ENCODE results near the gene SLC44A3.

The SLC44A3 gene

DNA sequence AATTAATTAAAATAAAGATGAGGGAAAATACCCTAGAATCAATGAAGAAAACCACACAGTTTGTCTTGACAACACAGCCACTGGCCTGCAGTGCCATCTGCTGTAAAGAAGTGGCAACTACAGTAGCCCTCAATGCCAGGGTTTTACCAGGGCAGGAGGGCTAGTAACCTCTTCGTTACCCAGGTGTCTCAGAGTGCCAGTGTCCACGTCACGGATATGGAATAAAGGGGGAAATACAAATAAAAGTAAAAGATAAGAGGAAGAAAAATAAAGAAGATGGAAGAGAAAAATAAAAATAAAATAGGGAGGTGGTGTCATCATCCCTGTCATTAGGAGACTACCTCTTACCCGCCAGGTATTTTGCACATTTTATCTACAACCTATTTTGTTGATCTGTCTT, 14.2 kb upstream of the SLC44A3 start:
- Histone ChIP-seq H3K79me2 (ENCODE audit: insufficient read depth, low read depth) (no peaks in the 10 kb centered on the region), H3K9ac (no peak overlapping the region), H3K4me2 (no peak overlapping the region), H3K4me1 (ENCODE audit: low read depth, poor library complexity, severe bottlenecking) (no peaks in the 10 kb centered on the region), H3K27me3 (ENCODE audit: insufficient read depth, low read depth) (no peaks in the 10 kb centered on the region), H2AFZ (ENCODE audit: low read depth) (no peak overlapping the region), H4K20me1 (ENCODE audit: insufficient read depth) (no peaks in the 10 kb centered on the region), H3K36me3 (ENCODE audit: insufficient read depth) (no peaks in the 10 kb centered on the region), H3K4me3 (IDR thresholded peaks at IDR 0.05; ENCODE audit: insufficient read depth, low read depth, low read length) (no peak overlapping the region), H3K27ac (no peak overlapping the region)
- TF ChIP-seq, protein P1, sequence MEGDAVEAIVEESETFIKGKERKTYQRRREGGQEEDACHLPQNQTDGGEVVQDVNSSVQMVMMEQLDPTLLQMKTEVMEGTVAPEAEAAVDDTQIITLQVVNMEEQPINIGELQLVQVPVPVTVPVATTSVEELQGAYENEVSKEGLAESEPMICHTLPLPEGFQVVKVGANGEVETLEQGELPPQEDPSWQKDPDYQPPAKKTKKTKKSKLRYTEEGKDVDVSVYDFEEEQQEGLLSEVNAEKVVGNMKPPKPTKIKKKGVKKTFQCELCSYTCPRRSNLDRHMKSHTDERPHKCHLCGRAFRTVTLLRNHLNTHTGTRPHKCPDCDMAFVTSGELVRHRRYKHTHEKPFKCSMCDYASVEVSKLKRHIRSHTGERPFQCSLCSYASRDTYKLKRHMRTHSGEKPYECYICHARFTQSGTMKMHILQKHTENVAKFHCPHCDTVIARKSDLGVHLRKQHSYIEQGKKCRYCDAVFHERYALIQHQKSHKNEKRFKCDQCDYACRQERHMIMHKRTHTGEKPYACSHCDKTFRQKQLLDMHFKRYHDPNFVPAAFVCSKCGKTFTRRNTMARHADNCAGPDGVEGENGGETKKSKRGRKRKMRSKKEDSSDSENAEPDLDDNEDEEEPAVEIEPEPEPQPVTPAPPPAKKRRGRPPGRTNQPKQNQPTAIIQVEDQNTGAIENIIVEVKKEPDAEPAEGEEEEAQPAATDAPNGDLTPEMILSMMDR (conservative IDR thresholded peaks at IDR 0.05; ENCODE audit: low read depth, low read length), result peak; percentile 74

DNA sequence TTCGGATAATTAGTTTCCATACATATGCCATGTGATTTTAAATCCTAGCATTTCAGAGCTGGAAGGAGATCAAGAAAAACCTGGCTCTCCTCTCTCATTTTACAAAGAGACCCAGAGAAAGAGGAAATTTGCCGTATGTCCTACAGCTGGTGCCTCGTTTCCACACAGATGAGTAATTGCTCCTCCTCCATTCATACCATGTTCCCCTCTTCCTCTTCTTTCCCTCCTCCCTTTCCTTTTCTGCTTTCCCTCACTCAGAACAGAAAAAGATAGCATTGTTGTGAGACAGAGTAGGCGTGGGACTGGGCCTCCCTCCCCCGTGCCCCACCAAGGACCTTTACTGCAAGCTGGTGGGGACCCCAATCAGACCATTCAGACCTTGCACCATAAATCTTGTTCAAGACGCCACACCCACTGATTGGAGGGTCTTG, 13.7 kb upstream of the SLC44A3 start:
- Histone ChIP-seq H3K4me3 (IDR thresholded peaks at IDR 0.05; ENCODE audit: insufficient read depth, low read depth, low read length) (no peak overlapping the region), H4K20me1 (ENCODE audit: insufficient read depth) (no peaks in the 10 kb centered on the region), H3K4me1 (ENCODE audit: low read depth, poor library complexity, severe bottlenecking) (no peaks in the 10 kb centered on the region), H3K4me2 (no peak overlapping the region), H3K27me3 (ENCODE audit: insufficient read depth, low read depth) (no peaks in the 10 kb centered on the region), H2AFZ (ENCODE audit: low read depth) (no peak overlapping the region), H3K9ac (no peak overlapping the region), H3K79me2 (ENCODE audit: insufficient read depth, low read depth) (no peaks in the 10 kb centered on the region), H3K27ac (no peak overlapping the region), H3K36me3 (ENCODE audit: insufficient read depth) (no peaks in the 10 kb centered on the region)
- TF ChIP-seq, protein P1 (conservative IDR thresholded peaks at IDR 0.05; ENCODE audit: low read depth, low read length), result no peak

DNA sequence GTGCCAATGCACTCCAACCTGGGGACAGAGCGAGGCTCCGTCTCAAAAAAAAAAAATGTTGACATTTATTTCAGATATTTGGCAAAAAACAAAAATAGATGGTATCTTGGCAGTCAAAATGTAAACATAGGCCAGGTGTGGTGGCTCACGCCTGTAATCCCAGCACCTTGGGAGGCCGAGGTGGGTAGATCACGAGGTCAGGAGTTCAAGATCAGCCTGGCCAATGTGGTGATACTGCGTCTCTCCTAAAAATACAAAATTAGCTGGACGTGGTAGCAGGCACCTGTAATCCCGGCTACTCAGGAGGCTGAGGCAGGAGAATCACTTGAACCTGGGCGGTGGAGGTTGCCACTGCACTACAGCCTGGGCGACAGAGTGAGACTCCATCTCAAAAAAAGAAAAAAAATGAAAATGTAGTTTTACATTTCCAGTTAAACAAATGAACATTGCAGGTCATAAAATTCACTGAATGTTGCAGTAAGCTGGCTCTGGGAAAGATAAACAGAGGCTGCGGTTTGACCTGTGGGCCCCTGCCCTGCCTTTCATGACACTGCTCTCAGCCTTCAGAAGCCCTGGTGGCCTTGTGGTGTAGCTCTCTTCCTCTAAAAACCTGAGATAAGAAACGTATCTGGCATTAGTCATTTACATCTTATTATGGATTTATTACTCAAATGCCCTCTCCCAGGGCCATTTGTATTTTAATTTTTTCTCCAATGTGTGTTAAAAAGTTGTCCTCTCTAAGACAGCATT, 12.2 kb upstream of the SLC44A3 start:
- no peaks in the 10 kb centered on the region for H4K20me1 ChIP-seq (ENCODE audit: insufficient read depth)
- no peak overlapping the region for H3K27ac ChIP-seq
- H3K9ac ChIP-seq, result no peak overlapping the region
- H3K79me2 ChIP-seq (ENCODE audit: insufficient read depth, low read depth), result no peaks in the 10 kb centered on the region
- H3K4me1 ChIP-seq (ENCODE audit: low read depth, poor library complexity, severe bottlenecking), result no peaks in the 10 kb centered on the region
- no peak overlapping the region for H2AFZ ChIP-seq (ENCODE audit: low read depth)
- no peaks in the 10 kb centered on the region for H3K27me3 ChIP-seq (ENCODE audit: insufficient read depth, low read depth)
- no peak overlapping the region for H3K4me3 ChIP-seq (IDR thresholded peaks at IDR 0.05; ENCODE audit: insufficient read depth, low read depth, low read length)
- TF ChIP-seq, protein P1 (conservative IDR thresholded peaks at IDR 0.05; ENCODE audit: low read depth, low read length), result no peak
- no peak overlapping the region for H3K4me2 ChIP-seq
- no peaks in the 10 kb centered on the region for H3K36me3 ChIP-seq (ENCODE audit: insufficient read depth)

DNA sequence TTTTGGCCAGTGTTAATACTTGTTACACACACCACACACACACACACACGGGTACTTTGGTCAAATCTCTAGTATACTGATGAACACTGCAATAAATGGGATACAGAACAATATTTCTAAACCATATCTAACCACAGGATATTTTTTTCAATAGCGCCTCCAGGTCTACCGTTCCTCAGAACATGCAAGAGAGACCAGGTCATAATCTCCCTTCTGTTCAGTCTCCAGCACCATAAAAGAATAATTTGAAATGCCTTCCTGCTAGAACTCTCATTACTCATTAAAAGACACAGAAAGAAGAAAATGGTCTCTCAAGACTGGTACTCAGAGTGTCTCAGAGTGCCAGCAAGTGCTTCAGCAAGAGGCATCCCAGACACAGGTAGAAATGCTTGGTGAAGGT, 11.5 kb upstream of the SLC44A3 start:
- H2AFZ ChIP-seq (ENCODE audit: low read depth), result no peak overlapping the region
- H3K36me3 ChIP-seq (ENCODE audit: insufficient read depth), result no peaks in the 10 kb centered on the region
- no peaks in the 10 kb centered on the region for H3K4me1 ChIP-seq (ENCODE audit: low read depth, poor library complexity, severe bottlenecking)
- H4K20me1 ChIP-seq (ENCODE audit: insufficient read depth), result no peaks in the 10 kb centered on the region
- H3K4me3 ChIP-seq (IDR thresholded peaks at IDR 0.05; ENCODE audit: insufficient read depth, low read depth, low read length), result no peak overlapping the region
- TF ChIP-seq, protein P1 (conservative IDR thresholded peaks at IDR 0.05; ENCODE audit: low read depth, low read length), result no peak
- H3K4me2 ChIP-seq, result no peak overlapping the region
- no peaks in the 10 kb centered on the region for H3K27me3 ChIP-seq (ENCODE audit: insufficient read depth, low read depth)
- no peaks in the 10 kb centered on the region for H3K79me2 ChIP-seq (ENCODE audit: insufficient read depth, low read depth)
- H3K27ac ChIP-seq, result no peak overlapping the region
- H3K9ac ChIP-seq, result no peak overlapping the region

Measured in KMS-11 (cell line).